Chondrocyte (in vitro differentiated cells): Measurements from ENCODE around the gene PDCD5. TPM values are rescaled to one million over a fixed set of nuclear protein-coding genes. Genes with fewer than 3 reads are reported as not detected.
A peak's percentile ranks its signal among the peaks of the same experiment; 100 is the strongest.
"Not testable (repeated sequence)": the region's sequence is repeated elsewhere in the genome, so short reads cannot be mapped to it uniquely, and the experiment has no call there.

Source experiments
- DNase-seq: peaks from one replicate; pipeline ENCODE4 v3.0.0; 2021; ENCODE audit warnings: mixed read lengths, low spot score
- H3K27ac Mint-ChIP-seq: one replicate; pipeline ENCODE4 v1.8.0; 2021; ENCODE audit warnings: mild to moderate bottlenecking, moderate library complexity, mixed read lengths; ENCODE audit not compliant: unreplicated experiment
- H3K27me3 Mint-ChIP-seq: 2 replicates; pipeline ENCODE4 v1.8.0; 2021; ENCODE audit warnings: low read depth, mixed read lengths
- H3K36me3 Mint-ChIP-seq: 2 replicates; pipeline ENCODE4 v1.8.0; 2021; ENCODE audit warnings: low read depth, mixed read lengths
- H3K4me1 Mint-ChIP-seq: 2 replicates; pipeline ENCODE4 v1.8.0; 2021; ENCODE audit warnings: low read depth, mild to moderate bottlenecking, mixed read lengths
- H3K4me3 Mint-ChIP-seq: one replicate; pipeline ENCODE4 v1.8.0; 2021; ENCODE audit warnings: mild to moderate bottlenecking, moderate library complexity, mixed read lengths; ENCODE audit not compliant: unreplicated experiment
- H3K9me3 Mint-ChIP-seq: 2 replicates; pipeline ENCODE4 v1.8.0; 2021; ENCODE audit warnings: low read depth, mixed read lengths
- CTCF ChIP-seq: fragments of 200-600 bp; sonication (generic); IDR thresholded peaks from 2 replicates; pipeline ENCODE4 v1.5.0; 2021; ENCODE audit warnings: antibody characterized with exemption, mild to moderate bottlenecking, moderate library complexity
- total RNA-seq: library from RNA; stranded (reverse); gene quantifications from 3 replicates; pipeline ENCODE4 v1.2.1, GENCODE V29; 2021

The PDCD5 gene
- total RNA-seq, 1 donor from 2014 or later = 108 TPM

GRCh38 chr19:32573492-32573794 lies 7.5 kb upstream of the PDCD5 start:
- peaks cover 15% of the 10 kb centered on the region for H3K27me3 Mint-ChIP-seq

GRCh38 chr19:32576790-32577189 lies 4.2 kb upstream of the PDCD5 start:
- no peak overlapping the region for H3K4me3 Mint-ChIP-seq
- TF ChIP-seq CTCF = no peak
- DNase-seq = no peak
- H3K27ac Mint-ChIP-seq = no peak overlapping the region
- H3K27me3 Mint-ChIP-seq = peaks cover 7% of the 10 kb centered on the region
- H3K9me3 Mint-ChIP-seq = no peaks in the 10 kb centered on the region
- H3K4me1 Mint-ChIP-seq = peaks cover 4% of the 10 kb centered on the region
- no peaks in the 10 kb centered on the region for H3K36me3 Mint-ChIP-seq

More at GRCh38 chr19:32573492-32573794, 7.5 kb upstream of the PDCD5 start:
- Mint-ChIP-seq H3K36me3 (no peaks in the 10 kb centered on the region), H3K4me1 (no peaks in the 10 kb centered on the region), H3K4me3 (no peak overlapping the region), H3K9me3 (no peaks in the 10 kb centered on the region), H3K27ac (no peak overlapping the region)
- TF ChIP-seq CTCF = no peak
- no peak for DNase-seq

- peak overlapping the region; percentile 81 for H3K4me3 Mint-ChIP-seq
- no peak for DNase-seq
- no peaks in the 10 kb centered on the region for H3K9me3 Mint-ChIP-seq
- peaks cover 6% of the 10 kb centered on the region for H3K27me3 Mint-ChIP-seq
- peak overlapping the region; percentile 68 for H3K27ac Mint-ChIP-seq
- peaks cover 3% of the 10 kb centered on the region for H3K36me3 Mint-ChIP-seq
- H3K4me1 Mint-ChIP-seq = peaks cover 17% of the 10 kb centered on the region
- TF ChIP-seq CTCF = no peak
These were observed 563 bp upstream of the PDCD5 start for GRCh38 chr19:32580353-32580900.

GRCh38 chr19:32581705-32582179 lies 752 bp downstream of the PDCD5 start:
- Mint-ChIP-seq H3K4me1 (peaks cover 17% of the 10 kb centered on the region), H3K27ac (peak overlapping the region; percentile 80), H3K9me3 (no peaks in the 10 kb centered on the region), H3K36me3 (peaks cover 11% of the 10 kb centered on the region), H3K4me3 (peak overlapping the region; percentile 89), H3K27me3 (peaks cover 6% of the 10 kb centered on the region)
- no peak for TF ChIP-seq CTCF
- no peak for DNase-seq

- not testable (repeated sequence) for H3K27ac Mint-ChIP-seq, DNase-seq, H3K4me3 Mint-ChIP-seq, H3K9me3 Mint-ChIP-seq, H3K4me1 Mint-ChIP-seq, H3K27me3 Mint-ChIP-seq
- H3K36me3 Mint-ChIP-seq = peaks cover 35% of the 10 kb centered on the region
These were observed 6.9 kb downstream of the PDCD5 start for GRCh38 chr19:32587747-32588504.

GRCh38 chr19:32594021-32594420 lies 13.0 kb downstream of the PDCD5 start:
- Mint-ChIP-seq H3K36me3 (peaks cover 40% of the 10 kb centered on the region), H3K27me3 (no peaks in the 10 kb centered on the region), H3K27ac (no peak overlapping the region), H3K9me3 (peaks cover 7% of the 10 kb centered on the region), H3K4me1 (no peaks in the 10 kb centered on the region), H3K4me3 (no peak overlapping the region)
- DNase-seq = no peak
- TF ChIP-seq CTCF = no peak
